Medulla oblongata (tissue), 1 donor: ENCODE data around the gene ATRIP.
"Not testable (repeated sequence)": the region's sequence is repeated elsewhere in the genome, so short reads cannot be mapped to it uniquely, and the experiment has no call there.

Experiments used
- DNase-seq: peaks from one replicate; pipeline ENCODE4 v3.0.0-alpha.2; 2015; ENCODE audit errors: extremely low spot score

Gene ATRIP

GRCh38 chr3:48446425-48447193, at the start of gene ATRIP:
Gene ATRIP (plus strand): TSS chr3:48446737. CDS start chr3:48446846, 109 bp downstream.
- peak; percentile 91 for DNase-seq

- DNase-seq: no peak
These were observed 48.5 kb upstream of the ATRIP start for GRCh38 chr3:48397767-48398681.

GRCh38 chr3:48398701-48399386, 47.7 kb upstream of the ATRIP start:
- no peak for DNase-seq

GRCh38 chr3:48399387-48400172, 47.0 kb upstream of the ATRIP start:
- no peak for DNase-seq

DNA sequence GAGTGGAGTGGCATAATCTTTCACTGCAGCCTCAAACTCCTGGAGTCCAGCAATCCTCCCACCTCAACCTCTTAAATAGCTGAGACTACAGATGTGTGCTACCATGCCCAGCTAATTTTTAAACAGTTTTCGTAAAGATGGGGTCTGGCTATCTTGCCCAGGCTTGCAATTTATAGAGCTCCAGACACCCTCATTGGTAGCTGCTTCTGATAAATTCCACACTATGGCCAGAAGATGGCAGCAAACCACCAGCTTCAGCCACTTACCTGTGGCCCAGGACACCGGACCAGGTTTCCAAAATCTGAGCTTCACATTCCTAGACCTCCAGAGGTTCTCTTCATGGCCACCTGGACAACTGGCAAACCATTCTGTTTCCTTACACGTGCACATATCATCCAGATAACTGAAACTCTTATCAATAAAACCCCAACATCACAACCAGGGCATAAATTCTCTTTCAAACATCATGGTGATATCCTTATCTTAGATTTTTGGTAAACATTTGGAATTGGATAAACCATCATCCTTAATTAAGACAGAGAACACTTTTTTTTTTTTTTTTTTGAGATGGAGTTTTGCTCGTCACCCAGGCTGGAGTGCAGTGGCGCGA, 45.6 kb upstream of the ATRIP start:
- peak; percentile 87 for DNase-seq

- not testable (repeated sequence) for DNase-seq
These were observed 45.1 kb upstream of the ATRIP start for GRCh38 chr3:48401434-48401901.

DNA sequence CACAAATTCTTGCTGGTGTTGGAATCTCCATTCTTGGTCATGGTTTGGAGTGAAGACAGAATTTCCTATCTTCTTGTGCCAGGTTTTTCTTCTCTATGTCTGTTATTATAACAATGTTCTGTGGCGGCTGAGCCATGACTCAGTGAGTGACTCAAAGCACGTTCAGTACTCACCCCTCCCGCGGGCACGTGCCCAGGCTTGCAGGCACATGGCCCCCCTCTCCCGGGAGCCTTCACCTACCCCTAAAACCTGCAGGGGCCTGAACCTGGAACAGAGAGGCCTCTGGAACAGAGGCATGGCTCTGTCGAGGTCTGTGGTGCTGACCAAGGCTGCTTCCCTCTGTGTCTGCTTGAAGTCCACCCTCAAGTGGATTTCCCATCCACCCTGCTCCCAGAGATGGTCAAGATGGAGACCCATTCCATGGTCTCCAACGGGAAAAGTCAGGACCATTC, 44.2 kb upstream of the ATRIP start:
- no peak for DNase-seq

DNA sequence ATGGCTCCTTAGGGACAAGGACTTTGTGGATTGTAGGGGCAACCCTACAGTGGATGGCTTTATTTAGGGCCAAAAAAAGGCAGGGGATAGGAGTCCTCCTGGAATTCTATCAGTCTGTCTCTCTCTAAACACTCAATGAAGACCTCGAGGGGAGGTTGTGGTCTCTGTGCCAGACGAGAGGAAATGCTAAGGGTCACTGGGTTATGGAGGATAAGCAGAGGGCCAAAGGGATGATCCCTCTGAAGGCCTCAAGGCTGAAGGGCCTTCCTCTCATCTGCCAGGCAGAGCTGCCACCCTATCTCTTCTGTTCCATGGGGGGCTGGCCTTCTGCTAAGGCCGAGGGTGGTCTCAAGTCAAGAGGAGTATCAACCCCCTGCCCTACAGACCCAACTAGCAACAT, 43.6 kb upstream of the ATRIP start:
- no peak for DNase-seq

- no peak for DNase-seq
These were observed 42.8 kb upstream of the ATRIP start for GRCh38 chr3:48403533-48404439.

- peak; percentile 49 for DNase-seq
These were observed 41.8 kb upstream of the ATRIP start for GRCh38 chr3:48404440-48405342.

DNA sequence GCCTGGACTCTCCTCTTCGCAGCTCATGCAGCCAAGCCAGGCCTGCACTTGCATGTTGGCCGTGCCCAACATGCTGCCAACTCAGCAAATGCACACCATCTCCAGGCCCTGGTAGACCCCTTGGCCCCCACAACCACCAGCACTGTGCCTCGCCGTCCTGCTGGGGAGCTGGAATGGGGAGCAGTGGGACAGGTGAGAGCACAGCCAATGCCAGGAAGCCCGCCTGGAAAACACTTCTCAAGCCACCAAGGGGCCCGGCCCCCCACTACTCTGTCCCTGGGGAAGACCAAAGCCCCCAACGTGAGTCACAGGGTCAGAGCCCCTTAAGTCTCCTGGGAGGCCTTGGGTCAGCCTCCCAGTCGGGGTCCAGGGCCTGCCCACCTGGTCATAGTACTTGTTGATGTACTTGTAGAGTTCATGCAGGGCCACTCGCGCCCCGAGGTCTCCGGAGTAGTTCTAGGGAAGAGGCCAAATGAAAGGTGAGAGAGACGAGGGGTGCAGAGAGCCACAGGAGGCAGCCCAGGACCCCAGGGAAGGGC, 41.1 kb upstream of the ATRIP start:
- DNase-seq: no peak

- DNase-seq: no peak
These were observed 40.6 kb upstream of the ATRIP start for GRCh38 chr3:48405971-48406370.

DNA sequence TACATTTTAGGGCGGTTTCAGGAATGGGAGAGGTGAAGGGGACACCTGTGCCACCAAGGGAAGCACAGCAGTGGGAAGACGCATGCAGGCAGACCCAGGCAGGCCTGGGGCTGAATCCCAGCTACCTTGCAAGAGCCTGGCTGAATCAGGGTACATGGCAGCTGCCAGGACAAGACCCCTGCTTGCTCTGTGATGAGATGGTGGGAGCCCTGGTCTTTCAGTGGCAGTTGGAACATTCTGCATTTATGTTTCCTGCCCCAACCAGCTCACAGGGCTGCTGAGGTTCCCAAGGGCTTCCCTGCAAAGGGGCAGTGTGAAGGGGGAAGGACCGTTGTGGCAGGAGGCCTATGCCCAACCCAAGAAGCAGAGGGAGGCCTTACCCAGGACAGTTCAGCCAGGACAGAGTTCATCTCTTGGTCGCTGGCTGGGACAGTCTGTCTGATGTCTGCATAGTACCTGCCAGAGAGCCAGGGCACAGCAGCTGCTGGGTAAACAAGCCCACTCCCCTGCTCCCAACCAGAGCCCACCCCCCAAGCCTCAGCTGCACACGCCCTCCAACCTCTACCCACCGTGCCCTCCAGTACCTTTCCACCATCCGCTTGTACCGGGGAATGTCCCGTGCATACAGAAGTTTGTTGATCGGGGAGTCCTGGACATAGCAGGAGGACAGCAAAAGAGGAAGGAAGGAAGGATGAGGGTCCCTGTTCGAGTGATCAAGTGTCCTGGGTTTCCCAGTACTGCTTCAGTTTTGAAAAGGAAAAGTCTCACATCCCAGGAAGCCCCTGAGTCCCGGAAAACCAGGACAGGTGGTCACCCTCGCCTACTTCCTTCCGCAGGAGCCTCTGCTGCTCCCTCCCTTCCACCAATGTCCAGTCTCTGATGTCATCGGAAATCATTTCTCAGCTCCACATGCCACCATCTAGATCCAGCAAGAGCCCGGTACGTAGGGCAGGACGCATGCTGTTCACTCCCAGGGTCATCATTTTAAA, 39.8 kb upstream of the ATRIP start:
- DNase-seq: no peak

- DNase-seq: no peak
These were observed 38.9 kb upstream of the ATRIP start for GRCh38 chr3:48407542-48408099.

GRCh38 chr3:48408823-48409281, 37.7 kb upstream of the ATRIP start:
- no peak for DNase-seq
